Gastrocnemius medialis (tissue), 4 donors: ENCODE data around the gene ITPK1.

ENCODE experiments used
- CTCF ChIP-seq, 5 experiments: fragments of 450-650 bp in 3 of 5; fragments of 200-600 bp in 2 of 5; sonication (generic) in 2 of 5; IDR thresholded peaks in 4 of 5; conservative IDR thresholded peaks in 1 of 5; 1 replicate in 4 of 5; 2 replicates in 1 of 5; pipeline ENCODE4 v1.5.1; 2016 to 2019; ENCODE audit warnings: antibody characterized with exemption in 5 of 5, mild to moderate bottlenecking in 3 of 5, moderate library complexity in 3 of 5
- POLR2A ChIP-seq, 2 donors: fragments of 450-650 bp; IDR thresholded peaks; one replicate each; pipeline ENCODE4 v1.6.1; 2017; ENCODE audit warnings: antibody characterized with exemption in 2 of 2, mild to moderate bottlenecking in 2 of 2, moderate library complexity in 2 of 2

- TF ChIP-seq CTCF (IDR thresholded peaks at IDR 0.05 in 4 of 5, conservative IDR thresholded peaks at IDR 0.05 in 1 of 5) = no peak
- TF ChIP-seq POLR2A (IDR thresholded peaks at IDR 0.05) = no peak
Measured at GRCh38 chr14:93035917-93036651, 79.6 kb downstream of the ITPK1 start.
